Activated CD4-positive, alpha-beta T cell treated with anti-CD3 and anti-CD28 coated beads, Interleukin-2, amount 10 ng/mL, durations not matched to agents 24 days and 14 days (primary cell): ENCODE data around the gene DRC3. TPM values are rescaled to one million over a fixed set of nuclear protein-coding genes. Genes with fewer than 3 reads are reported as not detected.
"Not testable (repeated sequence)": the region's sequence is repeated elsewhere in the genome, so short reads cannot be mapped to it uniquely, and the experiment has no call there.

Source experiments
- DNase-seq: peaks from one replicate; pipeline ENCODE4 v3.0.0; 2022
- H3K27ac Mint-ChIP-seq: one replicate; pipeline ENCODE4 v1.8.0; 2022; ENCODE audit warnings: mild to moderate bottlenecking, mixed read lengths
- H3K27me3 Mint-ChIP-seq: one replicate; pipeline ENCODE4 v1.8.0; 2022; ENCODE audit warnings: mixed read lengths
- H3K36me3 Mint-ChIP-seq: one replicate; pipeline ENCODE4 v1.8.0; 2022; ENCODE audit warnings: low read depth, mild to moderate bottlenecking, mixed read lengths
- H3K4me1 Mint-ChIP-seq: one replicate; pipeline ENCODE4 v1.8.0; 2021; ENCODE audit warnings: mixed read lengths
- H3K4me3 Mint-ChIP-seq: one replicate; pipeline ENCODE4 v1.8.0; 2022; ENCODE audit warnings: mild to moderate bottlenecking, moderate library complexity, mixed read lengths
- H3K9me3 Mint-ChIP-seq: one replicate; pipeline ENCODE4 v1.8.0; 2021; ENCODE audit warnings: mixed read lengths
- intact Hi-C: fragments of 100-400 bp; cut with micrococcal nuclease; formaldehyde crosslinking; loops from one replicate; pipeline ENCODE4 v1.15.1; 2023
- total RNA-seq: library from RNA; stranded (reverse); gene quantifications from 2 replicates; pipeline ENCODE4 v1.2.3, GENCODE V29; 2022

The DRC3 gene
- total RNA-seq, 1 donor from 2014 or later: 0.42 TPM

DNA sequence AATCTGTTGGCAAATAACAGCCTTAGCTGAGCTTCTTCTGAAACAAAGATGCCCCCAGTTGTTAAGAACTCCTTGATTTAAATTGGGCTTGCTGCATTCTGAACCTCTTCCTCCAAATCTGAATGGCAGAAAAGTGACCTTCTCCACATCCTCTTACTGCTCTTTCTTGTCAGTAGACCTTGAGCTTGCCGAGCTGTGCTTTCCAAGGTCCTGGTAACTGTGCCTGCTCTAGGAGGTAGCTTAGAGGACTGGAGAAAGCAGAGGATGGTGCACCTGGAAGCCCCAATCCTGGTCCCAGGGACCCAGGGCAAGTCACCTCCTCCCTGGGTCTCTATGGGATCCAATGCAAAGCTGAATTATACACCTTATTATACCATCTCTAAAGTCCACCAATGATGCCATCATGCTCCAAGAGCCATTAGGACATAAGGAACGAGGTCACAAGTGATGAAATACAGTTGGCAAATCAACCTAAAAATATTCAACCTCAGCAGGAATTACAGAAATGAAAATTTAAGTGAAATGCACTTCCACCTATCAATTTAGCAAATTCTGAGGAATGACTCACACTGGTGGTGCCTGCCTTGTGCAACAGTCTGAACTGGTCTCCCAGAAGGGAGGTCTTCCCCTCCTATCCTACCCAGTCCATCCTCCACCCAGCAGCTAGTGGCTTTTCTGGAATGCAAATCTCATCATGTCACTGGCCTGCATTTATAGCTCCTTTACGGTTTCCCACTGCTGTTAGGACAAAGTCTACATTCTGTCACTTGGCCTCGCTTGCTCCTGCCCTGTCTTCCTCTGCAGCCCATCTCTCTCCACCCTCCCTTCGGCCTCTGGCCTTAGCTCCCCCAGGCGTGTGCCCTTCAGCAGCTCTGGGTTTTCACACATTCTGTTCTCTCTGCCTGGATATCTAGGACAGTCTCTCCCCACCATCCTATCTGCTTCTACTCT is 37.1 kb upstream of the DRC3 start:
- H3K36me3 Mint-ChIP-seq: peaks cover 1% of the 10 kb centered on the region
- intact Hi-C loops: no loop called here
- no peak overlapping the region for H3K4me3 Mint-ChIP-seq
- H3K27me3 Mint-ChIP-seq: no peaks in the 10 kb centered on the region
- H3K9me3 Mint-ChIP-seq: no peaks in the 10 kb centered on the region
- peaks cover 22% of the 10 kb centered on the region for H3K4me1 Mint-ChIP-seq
- DNase-seq: no peak
- no peak overlapping the region for H3K27ac Mint-ChIP-seq

DNA sequence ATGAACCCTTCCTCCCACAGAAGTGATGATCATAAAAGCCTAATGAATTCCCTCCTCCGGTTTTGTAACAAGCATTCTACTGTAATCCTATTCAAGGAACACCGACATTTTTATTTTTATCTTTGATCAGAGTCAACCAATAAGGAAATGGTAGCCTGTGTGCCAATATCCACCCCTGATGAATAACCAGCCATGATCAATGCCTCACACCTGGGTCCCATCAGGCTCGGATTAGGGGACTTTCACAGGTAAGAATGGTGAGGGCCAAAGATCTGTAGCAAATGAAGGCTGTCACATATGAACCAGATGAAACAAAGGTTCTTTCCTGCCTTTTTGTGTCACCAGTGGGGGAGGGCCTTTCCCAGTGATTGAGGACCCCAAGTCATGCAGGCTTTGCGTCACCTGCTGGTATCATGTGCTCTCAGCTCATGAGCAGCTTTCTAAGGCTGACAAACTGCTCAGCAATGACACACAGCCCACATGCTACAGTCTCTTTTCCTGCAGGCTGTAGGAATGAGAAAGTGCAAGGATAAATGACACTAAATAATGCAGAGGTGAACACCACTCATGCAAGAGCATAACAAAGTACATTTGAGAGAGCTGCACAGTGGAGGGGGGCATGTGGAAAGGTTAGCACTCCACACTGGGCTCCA is 35.3 kb upstream of the DRC3 start:
- Mint-ChIP-seq H3K36me3 (peaks cover 1% of the 10 kb centered on the region), H3K9me3 (no peaks in the 10 kb centered on the region), H3K27me3 (no peaks in the 10 kb centered on the region), H3K27ac (no peak overlapping the region), H3K4me3 (no peak overlapping the region), H3K4me1 (peaks cover 22% of the 10 kb centered on the region)
- intact Hi-C loops: no loop called here
- DNase-seq: no peak

- Mint-ChIP-seq H3K27me3 (no peaks in the 10 kb centered on the region), H3K36me3 (peaks cover 1% of the 10 kb centered on the region), H3K4me3 (no peak overlapping the region), H3K4me1 (peaks cover 23% of the 10 kb centered on the region), H3K9me3 (no peaks in the 10 kb centered on the region), H3K27ac (no peak overlapping the region)
- intact Hi-C loops: no loop called here
- no peak for DNase-seq
Measured at GRCh38 chr17:17937958-17938357, 34.7 kb upstream of the DRC3 start.

GRCh38 chr17:17938388-17939107 is 34.1 kb upstream of the DRC3 start:
- no peak overlapping the region for H3K4me3 Mint-ChIP-seq
- no peaks in the 10 kb centered on the region for H3K9me3 Mint-ChIP-seq
- DNase-seq: no peak
- peaks cover 1% of the 10 kb centered on the region for H3K36me3 Mint-ChIP-seq
- H3K4me1 Mint-ChIP-seq: peaks cover 29% of the 10 kb centered on the region
- intact Hi-C loops: no loop called here
- no peak overlapping the region for H3K27ac Mint-ChIP-seq
- no peaks in the 10 kb centered on the region for H3K27me3 Mint-ChIP-seq

DNA sequence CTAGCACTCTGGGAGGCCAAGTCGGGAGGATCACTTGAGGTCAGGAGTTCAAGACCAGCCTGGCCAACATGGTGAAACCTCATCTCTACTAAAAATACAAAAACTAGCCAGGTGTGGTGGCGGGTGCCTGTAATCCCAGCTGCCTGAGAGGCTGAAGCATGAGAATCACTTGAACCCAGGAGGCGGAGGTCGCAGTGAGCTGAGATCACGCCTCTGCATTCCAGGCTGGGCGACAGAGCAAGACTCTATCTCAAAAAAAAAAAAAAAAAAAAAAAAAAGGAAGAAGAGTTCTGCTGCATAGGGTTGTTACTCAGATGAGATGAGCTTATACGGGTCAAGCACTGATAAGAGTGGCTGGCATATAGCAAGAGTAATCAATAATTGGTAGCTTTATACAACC is 32.7 kb upstream of the DRC3 start:
- H3K9me3 Mint-ChIP-seq, H3K4me3 Mint-ChIP-seq, H3K27ac Mint-ChIP-seq, H3K27me3 Mint-ChIP-seq, intact Hi-C loops, H3K36me3 Mint-ChIP-seq, DNase-seq: not testable (repeated sequence)
- H3K4me1 Mint-ChIP-seq: peaks cover 26% of the 10 kb centered on the region

DNA sequence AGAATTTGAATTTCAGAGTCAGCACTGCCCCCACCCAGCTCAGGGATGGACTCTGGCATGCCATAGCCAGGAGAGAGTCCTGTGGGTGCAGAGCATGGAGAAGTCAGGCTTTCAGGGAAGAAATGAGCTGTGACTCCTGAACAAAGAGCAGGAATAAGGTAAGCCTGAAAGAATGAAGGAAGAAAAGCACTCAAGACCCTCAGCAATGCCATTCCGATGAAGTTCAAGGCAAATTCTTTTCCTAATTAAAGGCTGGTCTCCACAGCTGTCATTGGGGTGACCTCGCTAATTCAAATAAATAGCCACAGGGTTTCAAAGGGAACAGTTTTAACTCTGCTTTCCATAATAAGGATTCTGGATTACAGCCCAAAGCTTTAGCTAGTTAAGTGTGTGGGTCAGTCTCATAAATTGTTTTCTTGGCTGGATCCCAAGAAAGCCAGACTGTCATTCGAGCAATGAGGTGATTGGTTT is 32.2 kb upstream of the DRC3 start:
- H3K36me3 Mint-ChIP-seq: peaks cover 1% of the 10 kb centered on the region
- intact Hi-C loops: no loop called here
- H3K27ac Mint-ChIP-seq: no peak overlapping the region
- no peaks in the 10 kb centered on the region for H3K27me3 Mint-ChIP-seq
- H3K4me3 Mint-ChIP-seq: no peak overlapping the region
- no peaks in the 10 kb centered on the region for H3K9me3 Mint-ChIP-seq
- no peak for DNase-seq
- peaks cover 21% of the 10 kb centered on the region for H3K4me1 Mint-ChIP-seq

- H3K36me3 Mint-ChIP-seq: peaks cover 1% of the 10 kb centered on the region
- no peaks in the 10 kb centered on the region for H3K27me3 Mint-ChIP-seq
- H3K4me1 Mint-ChIP-seq: peaks cover 15% of the 10 kb centered on the region
- DNase-seq: no peak
- H3K4me3 Mint-ChIP-seq: no peak overlapping the region
- no peak overlapping the region for H3K27ac Mint-ChIP-seq
- H3K9me3 Mint-ChIP-seq: no peaks in the 10 kb centered on the region
- intact Hi-C loops: no loop called here
Measured at GRCh38 chr17:17941015-17941414, 31.6 kb upstream of the DRC3 start.

GRCh38 chr17:17942846-17943245 is 29.8 kb upstream of the DRC3 start:
- H3K9me3 Mint-ChIP-seq: no peaks in the 10 kb centered on the region
- H3K4me3 Mint-ChIP-seq: no peak overlapping the region
- intact Hi-C loops: no loop called here
- no peak for DNase-seq
- peaks cover 1% of the 10 kb centered on the region for H3K36me3 Mint-ChIP-seq
- peaks cover 13% of the 10 kb centered on the region for H3K4me1 Mint-ChIP-seq
- H3K27me3 Mint-ChIP-seq: no peaks in the 10 kb centered on the region
- no peak overlapping the region for H3K27ac Mint-ChIP-seq

DNA sequence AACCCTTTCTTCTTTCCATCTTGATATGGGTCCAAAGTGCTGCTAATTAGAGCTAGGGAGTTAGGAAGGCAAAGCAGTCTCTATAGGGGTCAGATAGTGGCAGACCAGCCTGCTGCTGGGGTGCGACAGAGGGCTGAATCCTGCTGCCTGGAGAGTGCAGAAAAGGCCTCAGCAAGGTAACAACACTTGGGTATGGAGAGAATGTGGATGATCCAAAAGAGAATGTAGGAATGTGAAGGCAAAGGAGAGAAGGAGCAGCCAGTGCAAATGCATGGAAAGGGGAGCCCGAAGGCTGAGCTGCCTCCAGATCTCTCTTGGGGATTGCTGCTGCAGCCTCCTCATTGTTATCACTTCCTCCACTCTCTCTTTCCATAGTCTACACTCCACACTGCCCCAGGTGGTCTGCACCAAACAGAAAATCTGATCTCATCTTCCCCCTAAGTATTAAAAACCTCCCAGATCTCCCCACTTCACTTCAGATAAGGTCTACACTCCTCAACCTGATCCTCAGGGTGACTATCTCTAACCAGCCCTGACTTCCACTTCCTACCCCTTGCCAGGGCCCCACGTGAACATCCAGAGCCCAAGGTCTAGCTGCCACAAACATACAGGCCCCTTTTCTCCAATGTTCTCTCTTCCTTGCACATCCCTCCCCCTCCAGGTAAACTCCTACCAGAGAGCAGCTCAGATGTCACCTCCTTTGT is 29.2 kb upstream of the DRC3 start:
- H3K9me3 Mint-ChIP-seq: no peaks in the 10 kb centered on the region
- peaks cover 1% of the 10 kb centered on the region for H3K36me3 Mint-ChIP-seq
- H3K27ac Mint-ChIP-seq: no peak overlapping the region
- DNase-seq: no peak
- H3K4me1 Mint-ChIP-seq: peaks cover 12% of the 10 kb centered on the region
- H3K4me3 Mint-ChIP-seq: no peak overlapping the region
- intact Hi-C loops: no loop called here
- no peaks in the 10 kb centered on the region for H3K27me3 Mint-ChIP-seq

DNA sequence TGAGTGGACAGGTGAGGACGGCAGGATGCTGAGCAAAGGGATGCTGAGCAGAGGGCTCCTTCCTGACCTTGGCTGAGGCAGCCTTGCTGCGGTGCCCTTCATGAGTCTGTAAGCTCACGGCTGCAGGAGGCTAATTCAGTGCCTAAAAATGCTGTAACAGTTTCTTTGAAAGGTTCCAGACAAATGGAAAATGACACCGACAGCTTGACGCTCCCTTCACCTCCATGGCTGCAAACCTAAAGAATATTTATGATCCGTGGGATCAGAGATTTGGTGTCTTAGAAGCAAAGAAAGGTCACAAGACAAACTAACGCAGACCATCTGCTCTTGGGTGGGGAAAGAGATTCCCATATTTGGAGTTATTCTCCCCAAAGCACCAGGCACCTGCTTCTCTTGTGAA is 28.4 kb upstream of the DRC3 start:
- intact Hi-C loops: no loop called here
- Mint-ChIP-seq H3K4me3 (no peak overlapping the region), H3K27me3 (no peaks in the 10 kb centered on the region), H3K27ac (no peak overlapping the region), H3K4me1 (peaks cover 12% of the 10 kb centered on the region), H3K36me3 (peaks cover 3% of the 10 kb centered on the region), H3K9me3 (no peaks in the 10 kb centered on the region)
- DNase-seq: no peak

GRCh38 chr17:17944743-17945142 is 27.9 kb upstream of the DRC3 start:
- no peaks in the 10 kb centered on the region for H3K27me3 Mint-ChIP-seq
- no peak overlapping the region for H3K27ac Mint-ChIP-seq
- intact Hi-C loops: no loop called here
- H3K9me3 Mint-ChIP-seq: no peaks in the 10 kb centered on the region
- DNase-seq: no peak
- H3K4me1 Mint-ChIP-seq: peaks cover 14% of the 10 kb centered on the region
- peaks cover 3% of the 10 kb centered on the region for H3K36me3 Mint-ChIP-seq
- no peak overlapping the region for H3K4me3 Mint-ChIP-seq

GRCh38 chr17:17946093-17946492 is 26.6 kb upstream of the DRC3 start:
- H3K4me3 Mint-ChIP-seq: no peak overlapping the region
- no peaks in the 10 kb centered on the region for H3K27me3 Mint-ChIP-seq
- no peak for DNase-seq
- H3K4me1 Mint-ChIP-seq: peaks cover 14% of the 10 kb centered on the region
- intact Hi-C loops: no loop called here
- no peaks in the 10 kb centered on the region for H3K9me3 Mint-ChIP-seq
- no peak overlapping the region for H3K27ac Mint-ChIP-seq
- peaks cover 1% of the 10 kb centered on the region for H3K36me3 Mint-ChIP-seq

DNA sequence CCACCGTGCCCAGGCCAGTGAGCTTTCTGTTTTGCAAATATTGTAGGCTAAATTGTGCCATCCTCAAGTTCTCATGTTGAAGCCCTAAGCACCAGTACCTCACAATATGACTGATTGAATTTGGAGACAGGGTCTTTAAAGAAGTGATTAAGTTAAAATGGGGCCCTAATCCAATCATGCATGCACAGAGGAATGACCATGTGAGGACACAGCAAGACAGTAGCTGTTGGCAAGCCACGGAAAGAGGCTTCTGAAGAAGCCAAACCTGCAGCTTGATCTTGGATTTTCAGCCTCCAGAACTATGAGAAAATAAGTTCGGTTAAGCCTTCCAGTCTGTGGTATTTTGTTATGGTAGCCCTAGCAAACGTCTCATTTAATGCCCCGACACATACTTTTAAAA is 25.4 kb upstream of the DRC3 start:
- H3K4me3 Mint-ChIP-seq: no peak overlapping the region
- no peak overlapping the region for H3K27ac Mint-ChIP-seq
- no peaks in the 10 kb centered on the region for H3K9me3 Mint-ChIP-seq
- no peak for DNase-seq
- intact Hi-C loops: no loop called here
- peaks cover 14% of the 10 kb centered on the region for H3K4me1 Mint-ChIP-seq
- peaks cover 1% of the 10 kb centered on the region for H3K36me3 Mint-ChIP-seq
- no peaks in the 10 kb centered on the region for H3K27me3 Mint-ChIP-seq
